Gastrocnemius medialis (tissue), 4 donors: ENCODE results near the gene VCX. TPM values are rescaled to one million over a fixed set of nuclear protein-coding genes. Genes with fewer than 3 reads are reported as not detected.

Experiments used
- ATAC-seq, 2 donors: fragments of 150-250 bp; one replicate each; pipeline ENCODE4 v1.9.1; 2016
- DNase-seq, 2 donors: peaks; one replicate each; pipeline ENCODE4 v3.0.0-alpha.2; 2019
- H3K27ac ChIP-seq, 4 donors: fragments of 200-600 bp; sonication (generic); 1 replicate in 1 of 4; 2 replicates in 3 of 4; pipeline ENCODE4 v1.5.1; 2016 to 2018; ENCODE audit warnings: mild to moderate bottlenecking in 2 of 4, moderate library complexity in 1 of 4
- H3K27me3 ChIP-seq, 3 donors: fragments of 200-600 bp; sonication (generic) in 2 of 3; 1 replicate in 1 of 3; 2 replicates in 2 of 3; pipeline versions ENCODE4 v1.5.1 to v1.6.0; 2016 to 2019; ENCODE audit warnings: mild to moderate bottlenecking in 1 of 3, moderate library complexity in 1 of 3
- H3K36me3 ChIP-seq, 2 donors: fragments of 200-600 bp; sonication (generic) in 1 of 2; one replicate each; pipeline ENCODE4 v1.5.1; 2017 to 2018
- H3K4me1 ChIP-seq, 2 donors: fragments of 200-600 bp; sonication (generic) in 1 of 2; one replicate each; pipeline ENCODE4 v1.5.1; 2016 to 2017; ENCODE audit warnings: mild to moderate bottlenecking in 2 of 2
- H3K4me3 ChIP-seq, 4 donors: fragments of 200-600 bp; sonication (generic) in 3 of 4; 1 replicate in 1 of 4; 2 replicates in 3 of 4; pipeline ENCODE4 v1.5.1; 2016 to 2019; ENCODE audit warnings: mild to moderate bottlenecking in 2 of 4
- H3K9me3 ChIP-seq, 3 donors: fragments of 200-600 bp; sonication (generic) in 2 of 3; 1 replicate in 1 of 3; 2 replicates in 2 of 3; pipeline ENCODE4 v1.5.1; 2016 to 2019
- CTCF ChIP-seq, 5 experiments: fragments of 450-650 bp in 3 of 5; fragments of 200-600 bp in 2 of 5; sonication (generic) in 2 of 5; IDR thresholded peaks in 4 of 5; conservative IDR thresholded peaks in 1 of 5; 1 replicate in 4 of 5; 2 replicates in 1 of 5; pipeline ENCODE4 v1.5.1; 2016 to 2019; ENCODE audit warnings: antibody characterized with exemption in 5 of 5, mild to moderate bottlenecking in 3 of 5, moderate library complexity in 3 of 5
- POLR2A ChIP-seq, 2 donors: fragments of 450-650 bp; IDR thresholded peaks; one replicate each; pipeline ENCODE4 v1.6.1; 2017; ENCODE audit warnings: antibody characterized with exemption in 2 of 2, mild to moderate bottlenecking in 2 of 2, moderate library complexity in 2 of 2
- in situ Hi-C, 4 donors: fragments of 200-750 bp; cut with MboI; loops; one replicate each; pipeline versions ENCODE4 v1.15.0 to v1.8.0; 2017; ENCODE audit warnings: low sequenced_read_pairs in 4 of 4
- intact Hi-C: fragments of 100-400 bp; cut with DNase I; formaldehyde crosslinking; loops from one replicate; pipeline ENCODE4 v1.15.1; 2023; ENCODE audit warnings: low total_unique reads
- total RNA-seq, 4 donors: library from RNA; depleted of rRNA; stranded (reverse); fragments of >200 nt; gene quantifications; one replicate each; pipeline versions ENCODE4 v1.1.0 to v1.2.3, GENCODE V29; 2016

Gene VCX
- total RNA-seq, 4 donors from 2014 or later = not detected

- no peak overlapping the region for H3K4me3 ChIP-seq
Observed at GRCh38 chrX:7889680-7890079, 46.7 kb downstream of the VCX start.

DNA sequence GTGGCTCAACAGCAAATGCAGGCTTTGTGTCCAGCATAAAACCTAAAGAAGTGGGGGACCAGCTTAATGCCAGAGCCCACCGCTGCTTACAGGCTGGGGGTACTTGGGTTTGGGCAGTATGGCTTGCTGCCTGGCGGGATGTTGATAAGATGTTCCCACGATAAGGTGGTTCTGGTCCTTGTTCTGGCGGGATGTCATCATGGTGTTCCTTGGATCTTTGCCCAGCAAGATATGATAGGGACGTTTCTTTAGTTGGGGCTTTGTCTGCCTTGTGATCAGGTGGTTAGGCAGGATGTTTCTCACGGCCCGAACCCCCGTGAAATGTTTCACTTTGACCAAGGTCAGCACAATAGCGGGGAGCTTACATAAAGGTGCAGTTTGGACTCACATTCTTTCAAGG, 49.0 kb downstream of the VCX start:
- DNase-seq (no peak), ATAC-seq (no peak)
- Histone ChIP-seq H3K27me3 (no peaks in the 10 kb centered on the region), H3K4me3 (no peak overlapping the region), H3K4me1 (no peaks in the 10 kb centered on the region), H3K9me3 (no peaks in the 10 kb centered on the region), H3K36me3 (no peaks in the 10 kb centered on the region), H3K27ac (no peak overlapping the region)
- TF ChIP-seq POLR2A (IDR thresholded peaks at IDR 0.05) = no peak
- in situ Hi-C loops (no loop called here), intact Hi-C loops (no loop called here)

More at GRCh38 chrX:7889680-7890079, 46.7 kb downstream of the VCX start:
- intact Hi-C loops (no loop called here), in situ Hi-C loops (no loop called here)
- TF ChIP-seq CTCF (IDR thresholded peaks at IDR 0.05 in 4 of 5, conservative IDR thresholded peaks at IDR 0.05 in 1 of 5) (no peak), POLR2A (IDR thresholded peaks at IDR 0.05) (no peak)
- ATAC-seq (no peak), DNase-seq (no peak)
- Histone ChIP-seq H3K27me3 (no peaks in the 10 kb centered on the region), H3K9me3 (no peaks in the 10 kb centered on the region), H3K36me3 (no peaks in the 10 kb centered on the region), H3K27ac (no peak overlapping the region), H3K4me1 (no peaks in the 10 kb centered on the region)

Other genes with a start within 250 kb of the VCX start
- 10 to 100 TPM; 20.9 to 45.6 (median 33.8) TPM for gene PNPLA4, start 84.2 kb downstream of the VCX start, total RNA-seq